GM23248 (cell line): ENCODE measurements around the gene CARS1. TPM values are rescaled to one million over a fixed set of nuclear protein-coding genes. Genes with fewer than 3 reads are reported as not detected.
"Not testable (repeated sequence)": the region's sequence is repeated elsewhere in the genome, so short reads cannot be mapped to it uniquely, and the experiment has no call there.

Source experiments
- DNase-seq: peaks from one replicate; pipeline ENCODE4 v3.0.0-alpha.2; 2015
- H2AFZ ChIP-seq: fragments of 200-600 bp; sonication (generic); 2 replicates; pipeline ENCODE4 v1.6.1; 2016; ENCODE audit warnings: antibody characterized with exemption
- H3F3A ChIP-seq: fragments of 200-600 bp; sonication (generic); 2 replicates; pipeline ENCODE4 v1.6.1; 2016; ENCODE audit warnings: mild to moderate bottlenecking, antibody characterized with exemption, mixed run types; ENCODE audit not compliant: insufficient read depth
- H3K27ac ChIP-seq: fragments of 200-600 bp; sonication (generic); 2 replicates; pipeline ENCODE4 v1.5.1; 2016; ENCODE audit warnings: mild to moderate bottlenecking
- H3K27me3 ChIP-seq: fragments of 200-600 bp; sonication (generic); replicated peaks from 2 replicates; pipeline ENCODE4 v1.6.1; 2016; ENCODE audit warnings: mild to moderate bottlenecking; ENCODE audit not compliant: insufficient read depth
- H3K36me3 ChIP-seq: fragments of 200-600 bp; sonication (generic); 2 replicates; pipeline ENCODE4 v1.6.1; 2016; ENCODE audit warnings: low read depth, mild to moderate bottlenecking
- H3K4me1 ChIP-seq: fragments of 200-600 bp; sonication (generic); 2 replicates; pipeline ENCODE4 v1.6.1; 2016; ENCODE audit warnings: mild to moderate bottlenecking; ENCODE audit not compliant: insufficient read depth
- H3K4me2 ChIP-seq: fragments of 200-600 bp; sonication (generic); one replicate; pipeline ENCODE4 v1.6.1; 2016; ENCODE audit warnings: mild to moderate bottlenecking; ENCODE audit not compliant: unreplicated experiment
- H3K4me3 ChIP-seq: fragments of 200-600 bp; sonication (generic); 2 replicates; pipeline ENCODE4 v1.5.1; 2016; ENCODE audit warnings: mild to moderate bottlenecking
- H3K79me2 ChIP-seq: fragments of 200-600 bp; sonication (generic); 2 replicates; pipeline ENCODE4 v1.6.1; 2016; ENCODE audit warnings: mild to moderate bottlenecking; ENCODE audit not compliant: insufficient read depth
- H3K9ac ChIP-seq: fragments of 200-600 bp; sonication (generic); 2 replicates; pipeline ENCODE4 v1.6.1; 2016; ENCODE audit warnings: mild to moderate bottlenecking
- H3K9me2 ChIP-seq: fragments of 200-600 bp; sonication (generic); 2 replicates; pipeline ENCODE4 v1.6.1; 2016; ENCODE audit warnings: mixed run types, mild to moderate bottlenecking, moderate library complexity; ENCODE audit not compliant: insufficient read depth
- H3K9me3 ChIP-seq: fragments of 200-600 bp; sonication (generic); one replicate; pipeline ENCODE4 v1.6.1; 2017; ENCODE audit warnings: low read depth
- H4K20me1 ChIP-seq: fragments of 200-600 bp; sonication (generic); 2 replicates; pipeline ENCODE4 v1.6.0; 2016; ENCODE audit not compliant: insufficient read depth
- EZH2 ChIP-seq: fragments of 200-600 bp; sonication (generic); IDR thresholded peaks from 2 replicates; pipeline ENCODE4 v1.6.1; 2018; ENCODE audit warnings: antibody characterized with exemption, mild to moderate bottlenecking; ENCODE audit not compliant: insufficient read depth, poor library complexity, severe bottlenecking
- EZH2phosphoT487 ChIP-seq: fragments of 200-600 bp; sonication (generic); IDR thresholded peaks from 2 replicates; pipeline ENCODE4 v1.6.1; 2018; ENCODE audit warnings: antibody characterized with exemption, moderate library complexity, mild to moderate bottlenecking, low read depth; ENCODE audit not compliant: insufficient read depth
- WGBS, 2 experiments: methylation state at CpG; one replicate each; pipeline ENCODE4 v1.1.6; 2015 to 2017; ENCODE audit warnings: low lambda C conversion rate in 2 of 2, low coverage in 1 of 2; ENCODE audit errors: missing lambda C conversion rate in 2 of 2; 5-methylcytosine and 5-hydroxymethylcytosine counted together
- in situ Hi-C: fragments of 300-500 bp; cut with MboI; formaldehyde crosslinking; loops from 2 replicates; pipeline ENCODE4 v1.15.0; 2020
- polyA plus RNA-seq: library from polyadenylated mRNA; unstranded; fragments of >200 nt; fragmentation: Nextera tagmentation; extraction: Ambion mirVana; gene quantifications from 2 replicates; pipeline ENCODE4 v1.2.1, GENCODE V29; 2016
- total RNA-seq: library from RNA; depleted of rRNA; stranded (reverse); fragments of >200 nt; shearing (Covaris generic); gene quantifications from 2 replicates; pipeline ENCODE4 v1.2.3, GENCODE V29; 2014

The CARS1 gene
- total and polyA plus RNA-seq, 2 experiments from 2014 or later: 111 to 115 TPM

GRCh38 chr11:3077189-3077836 is 20.1 kb upstream of the CARS1 start:
- no peaks in the 10 kb centered on the region for H3K36me3 ChIP-seq
- no peaks in the 10 kb centered on the region for H3F3A ChIP-seq
- no peaks in the 10 kb centered on the region for H3K9me2 ChIP-seq
- no peak for TF ChIP-seq EZH2
- TF ChIP-seq EZH2phosphoT487: no peak
- no peak overlapping the region for H2AFZ ChIP-seq
- no peaks in the 10 kb centered on the region for H3K79me2 ChIP-seq
- WGBS, 2 experiments: 88 to 91% methylated on average over 11 of the region's 11 CpGs
- H3K27me3 ChIP-seq: no peaks in the 10 kb centered on the region; the same call in 1 of the 2 replicates
- in situ Hi-C loops: no loop called here
- no peaks in the 10 kb centered on the region for H3K4me1 ChIP-seq
- no peak for DNase-seq
- no peak overlapping the region for H3K27ac ChIP-seq
- no peak overlapping the region for H3K9ac ChIP-seq
- H4K20me1 ChIP-seq: no peaks in the 10 kb centered on the region
- no peak overlapping the region for H3K4me3 ChIP-seq
- no peak overlapping the region for H3K4me2 ChIP-seq
- no peaks in the 10 kb centered on the region for H3K9me3 ChIP-seq

- no peaks in the 10 kb centered on the region for H3F3A ChIP-seq
- H3K4me3 ChIP-seq: no peak overlapping the region
- TF ChIP-seq EZH2phosphoT487 (no peak), EZH2 (no peak)
- 82 to 93% methylated on average over 8 of the region's 8 CpGs for WGBS, 2 experiments
- no peaks in the 10 kb centered on the region for H3K9me2 ChIP-seq
- H3K4me2 ChIP-seq: no peak overlapping the region
- H3K4me1 ChIP-seq: no peaks in the 10 kb centered on the region
- no peaks in the 10 kb centered on the region for H3K9me3 ChIP-seq
- in situ Hi-C loops: no loop called here
- H2AFZ ChIP-seq: no peak overlapping the region
- no peak overlapping the region for H3K9ac ChIP-seq
- no peak for DNase-seq
- H3K79me2 ChIP-seq: no peaks in the 10 kb centered on the region
- H3K36me3 ChIP-seq: no peaks in the 10 kb centered on the region
- no peak overlapping the region for H3K27ac ChIP-seq
- H3K27me3 ChIP-seq: no peaks in the 10 kb centered on the region
- H4K20me1 ChIP-seq: no peaks in the 10 kb centered on the region
These were observed 17.8 kb upstream of the CARS1 start for GRCh38 chr11:3074912-3075589.

- H3K9me3 ChIP-seq: no peaks in the 10 kb centered on the region
- H3F3A ChIP-seq: no peaks in the 10 kb centered on the region
- 32 to 37% methylated on average over 3 of the region's 3 CpGs for WGBS, 2 experiments
- peak; percentile 45 for DNase-seq
- no peaks in the 10 kb centered on the region for H3K9me2 ChIP-seq
- no peaks in the 10 kb centered on the region for H4K20me1 ChIP-seq
- H3K79me2 ChIP-seq: no peaks in the 10 kb centered on the region
- no peak overlapping the region for H3K4me2 ChIP-seq
- H3K4me1 ChIP-seq: no peaks in the 10 kb centered on the region
- no peak overlapping the region for H3K27ac ChIP-seq
- H3K9ac ChIP-seq: no peak overlapping the region
- no peaks in the 10 kb centered on the region for H3K27me3 ChIP-seq
- no peaks in the 10 kb centered on the region for H3K36me3 ChIP-seq
- H3K4me3 ChIP-seq: no peak overlapping the region
- no peak for TF ChIP-seq EZH2phosphoT487
- no peak for TF ChIP-seq EZH2
- H2AFZ ChIP-seq: no peak overlapping the region
- in situ Hi-C loops: no loop called here
These were observed 15.8 kb upstream of the CARS1 start for GRCh38 chr11:3073029-3073435.

GRCh38 chr11:3069425-3069824 is 12.2 kb upstream of the CARS1 start:
- no peak overlapping the region for H3K4me3 ChIP-seq
- H2AFZ ChIP-seq: no peak overlapping the region
- H3K4me2 ChIP-seq: no peak overlapping the region
- no peaks in the 10 kb centered on the region for H3K79me2 ChIP-seq
- DNase-seq: no peak
- in situ Hi-C loops: no loop called here
- no peaks in the 10 kb centered on the region for H3K4me1 ChIP-seq
- no peak overlapping the region for H3K27ac ChIP-seq
- H3K9me2 ChIP-seq: no peaks in the 10 kb centered on the region
- no peaks in the 10 kb centered on the region for H3K36me3 ChIP-seq
- TF ChIP-seq EZH2 (no peak), EZH2phosphoT487 (no peak)
- no peaks in the 10 kb centered on the region for H3F3A ChIP-seq
- H3K9ac ChIP-seq: no peak overlapping the region
- no peaks in the 10 kb centered on the region for H3K27me3 ChIP-seq
- 86 to 97% methylated on average over 5 to 7 of the region's 8 CpGs for WGBS, 2 experiments
- H3K9me3 ChIP-seq: no peaks in the 10 kb centered on the region
- H4K20me1 ChIP-seq: no peaks in the 10 kb centered on the region

- H3K9me3 ChIP-seq, H3K27me3 ChIP-seq, H3K79me2 ChIP-seq, in situ Hi-C loops, H3K27ac ChIP-seq, H3K36me3 ChIP-seq, H3K9me2 ChIP-seq, H2AFZ ChIP-seq, H3F3A ChIP-seq, H4K20me1 ChIP-seq, DNase-seq, H3K4me2 ChIP-seq, H3K4me3 ChIP-seq, H3K4me1 ChIP-seq, H3K9ac ChIP-seq: not testable (repeated sequence)
- 90% methylated on average over 3 of the region's 3 CpGs for WGBS, 2 experiments
These were observed 9.1 kb upstream of the CARS1 start for GRCh38 chr11:3066308-3066707.

- H3K27ac ChIP-seq, H3K4me2 ChIP-seq, H3K27me3 ChIP-seq, H3F3A ChIP-seq, H3K9me3 ChIP-seq, H2AFZ ChIP-seq, DNase-seq, H3K4me1 ChIP-seq, in situ Hi-C loops, H4K20me1 ChIP-seq, H3K4me3 ChIP-seq, H3K36me3 ChIP-seq, H3K9me2 ChIP-seq, H3K9ac ChIP-seq, H3K79me2 ChIP-seq: not testable (repeated sequence)
- 78 to 81% methylated on average over 6 of the region's 6 CpGs for WGBS, 2 experiments
These were observed 7.5 kb upstream of the CARS1 start for GRCh38 chr11:3064709-3065108.

- DNase-seq: peak; percentile 34
- H3K4me1 ChIP-seq, H3K9me2 ChIP-seq, H3K27ac ChIP-seq, H3K27me3 ChIP-seq, H4K20me1 ChIP-seq, H3K79me2 ChIP-seq, H2AFZ ChIP-seq, H3K9me3 ChIP-seq, H3K9ac ChIP-seq, H3K4me2 ChIP-seq, in situ Hi-C loops, H3K36me3 ChIP-seq, H3K4me3 ChIP-seq, H3F3A ChIP-seq: not testable (repeated sequence)
- 62 to 72% methylated on average over 8 of the region's 8 CpGs for WGBS, 2 experiments
These were observed 6.7 kb upstream of the CARS1 start for GRCh38 chr11:3063876-3064275.
